HG02610 (cell line): ENCODE results near the gene EGR2.
A peak's percentile ranks its signal among the peaks of the same experiment; 100 is the strongest.

ENCODE experiments used
- ATAC-seq: cut with Tn5 transposase; IDR thresholded peaks from one replicate; pipeline ENCODE4 v1.9.1; 2021; ENCODE audit warnings: mild to moderate bottlenecking, moderate library complexity; ENCODE audit not compliant: unreplicated experiment

EGR2 gene

GRCh38 chr10:62818426-62819011 is 2.4 kb upstream of the EGR2 start:
- no peak for ATAC-seq

GRCh38 chr10:62817766-62818425 is 1.7 kb upstream of the EGR2 start:
- peak; percentile 33 for ATAC-seq

- ATAC-seq, result peak; percentile 0
Observed at GRCh38 chr10:62817121-62817765, 1.1 kb upstream of the EGR2 start.

- no peak for ATAC-seq
Observed at GRCh38 chr10:62816076-62816330, 163 bp downstream of the EGR2 start.

- ATAC-seq, result no peak
Observed at GRCh38 chr10:62815381-62816075, 638 bp downstream of the EGR2 start.

- ATAC-seq, result no peak
Observed at GRCh38 chr10:62814756-62815380, 1.3 kb downstream of the EGR2 start.

- no peak for ATAC-seq
Observed at GRCh38 chr10:62813981-62814380, 2.2 kb downstream of the EGR2 start.

GRCh38 chr10:62813453-62813852 is 2.7 kb downstream of the EGR2 start:
- ATAC-seq, result no peak

- ATAC-seq, result no peak
Observed at GRCh38 chr10:62812672-62813439, 3.3 kb downstream of the EGR2 start.

GRCh38 chr10:62811159-62811875 is 4.8 kb downstream of the EGR2 start:
- ATAC-seq, result peak; percentile 73

GRCh38 chr10:62810156-62810902 is 5.8 kb downstream of the EGR2 start:
- no peak for ATAC-seq

- no peak for ATAC-seq
Observed at GRCh38 chr10:62806251-62806650, 9.9 kb downstream of the EGR2 start.

GRCh38 chr10:62805231-62806099 is 10.7 kb downstream of the EGR2 start:
- peak; percentile 3 for ATAC-seq

- ATAC-seq, result peak; percentile 92
Observed at GRCh38 chr10:62804356-62805230, 11.6 kb downstream of the EGR2 start, which contains the start of gene ADO. ADO (plus strand) TSS chr10:62804720; CDS start chr10:62805060, 340 bp downstream.

- no peak for ATAC-seq
Observed at GRCh38 chr10:62803724-62804355, 12.3 kb downstream of the EGR2 start.

- ATAC-seq, result no peak
Observed at GRCh38 chr10:62801871-62802270, 14.3 kb downstream of the EGR2 start.

GRCh38 chr10:62796896-62797295 is 19.3 kb downstream of the EGR2 start:
- ATAC-seq, result no peak
